RWPE1 (cell line): ENCODE results near the gene CCND3.

Experiments used
- CTCF ChIA-PET: fragments of 350-600 bp; sonication (Branson Sonifier 250); formaldehyde crosslinking; extraction: SDS; loops from one replicate; lab custom pipeline; 2021; lab: Yijun Ruan, JAX
- POLR2A ChIA-PET: fragments of 400-600 bp; formaldehyde crosslinking; extraction: SDS; loops from one replicate; lab custom pipeline; 2020; ENCODE audit warnings: antibody characterized with exemption; ENCODE audit not compliant: low non-redundant PET; lab: Yijun Ruan, JAX
- DNase-seq: peaks from one replicate; pipeline ENCODE4 v3.0.0; 2012; ENCODE audit warnings: low spot score
- H3K27ac ChIP-seq: fragments of 450-650 bp; 2 replicates; pipeline ENCODE4 v1.5.1; 2017
- CTCF ChIP-seq: fragments of 450-650 bp; conservative IDR thresholded peaks from 2 replicates; pipeline ENCODE4 v1.5.1; 2017; ENCODE audit warnings: low read depth, mild to moderate bottlenecking

Gene CCND3

GRCh38 chr6:41884957-41885356, 56.7 kb downstream of the CCND3 start:
- H3K27ac ChIP-seq, result no peak overlapping the region
- CTCF ChIA-PET, result interaction anchor here (0.7 kb wide), 1 partner anchor 95 kb away, joined by 3 read pairs; no protein-coding TSS in a partner anchor
- POLR2A ChIA-PET, result no interaction called here
- no peak for DNase-seq
- no peak for TF ChIP-seq CTCF
